ENCODE measurements around the gene USP9Y. TPM values are rescaled to one million over a fixed set of nuclear protein-coding genes. Genes with fewer than 3 reads are reported as not detected.

USP9Y gene
- total RNA-seq, 1 donor from 2014 or later = 25.7 TPM

- H3K4me3 ChIP-seq (ENCODE audit: low read depth, low read length) = no peak overlapping the region
- DNase-seq (ENCODE audit: low read depth) = no peak
- no peak for TF ChIP-seq CTCF (conservative IDR thresholded peaks at IDR 0.05; ENCODE audit: low read depth, low read length)
These were observed 33.0 kb downstream of the USP9Y start for GRCh38 chrY:12734051-12734450.

GRCh38 chrY:12741414-12741813 is 40.4 kb downstream of the USP9Y start:
- no peak overlapping the region for H3K4me3 ChIP-seq (ENCODE audit: low read depth, low read length)
- no peak for DNase-seq (ENCODE audit: low read depth)
- no peak for TF ChIP-seq CTCF (conservative IDR thresholded peaks at IDR 0.05; ENCODE audit: low read depth, low read length)

GRCh38 chrY:12742725-12743124 is 41.7 kb downstream of the USP9Y start:
- no peak overlapping the region for H3K4me3 ChIP-seq (ENCODE audit: low read depth, low read length)
- no peak for DNase-seq (ENCODE audit: low read depth)
- TF ChIP-seq CTCF (conservative IDR thresholded peaks at IDR 0.05; ENCODE audit: low read depth, low read length) = no peak

- no peak for DNase-seq (ENCODE audit: low read depth)
- TF ChIP-seq CTCF (conservative IDR thresholded peaks at IDR 0.05; ENCODE audit: low read depth, low read length) = no peak
These were observed 43.1 kb downstream of the USP9Y start for GRCh38 chrY:12744091-12744490.

GRCh38 chrY:12749293-12749692 is 48.3 kb downstream of the USP9Y start:
- no peak for DNase-seq (ENCODE audit: low read depth)
- H3K4me3 ChIP-seq (ENCODE audit: low read depth, low read length) = no peak overlapping the region
- TF ChIP-seq CTCF (conservative IDR thresholded peaks at IDR 0.05; ENCODE audit: low read depth, low read length) = no peak

More at GRCh38 chrY:12744091-12744490, 43.1 kb downstream of the USP9Y start:
- no peak overlapping the region for H3K4me3 ChIP-seq (ENCODE audit: low read depth, low read length)

GRCh38 chrY:12752856-12753255 is 51.8 kb downstream of the USP9Y start:
- DNase-seq (ENCODE audit: low read depth) = no peak

More at GRCh38 chrY:12752856-12753255, 51.8 kb downstream of the USP9Y start:
- TF ChIP-seq CTCF (conservative IDR thresholded peaks at IDR 0.05; ENCODE audit: low read depth, low read length) = no peak
- H3K4me3 ChIP-seq (ENCODE audit: low read depth, low read length) = no peak overlapping the region
